ENCODE results near the gene LACTBL1.

The LACTBL1 gene

GRCh38 chr1:22936681-22937080, 36.0 kb downstream of the LACTBL1 start:
- no peaks in the 10 kb centered on the region for H3K27me3 ChIP-seq (ENCODE audit: insufficient read depth, insufficient read length)
- peaks cover 12% of the 10 kb centered on the region; the same call in 1 of the 2 replicates for H3K9me3 ChIP-seq (ENCODE audit: insufficient read depth, low read length)
- DNase-seq (ENCODE audit: low read depth, low spot score): no peak
- H3K4me3 ChIP-seq (ENCODE audit: insufficient read length, low read depth): no peak overlapping the region
- H3K4me1 ChIP-seq (ENCODE audit: insufficient read depth, insufficient read length): no peaks in the 10 kb centered on the region
- no peak overlapping the region for H3K9ac ChIP-seq (ENCODE audit: insufficient read length, low read depth)
- no peak for TF ChIP-seq YY1 (IDR thresholded peaks at IDR 0.05; ENCODE audit: insufficient read depth, insufficient read length)
- TF ChIP-seq SUZ12 (IDR thresholded peaks at IDR 0.05; ENCODE audit: extremely low read depth, insufficient read depth, insufficient read length): no peak
- TF ChIP-seq ZNF274 (IDR thresholded peaks at IDR 0.05; ENCODE audit: low read depth, low read length): no peak
- H3K36me3 ChIP-seq (ENCODE audit: insufficient read depth, insufficient read length, low read length): no peaks in the 10 kb centered on the region

- no peak overlapping the region for H3K4me3 ChIP-seq (ENCODE audit: insufficient read length, low read depth)
- TF ChIP-seq ZNF274 (IDR thresholded peaks at IDR 0.05; ENCODE audit: low read depth, low read length) (no peak), YY1 (IDR thresholded peaks at IDR 0.05; ENCODE audit: insufficient read depth, insufficient read length) (no peak), SUZ12 (IDR thresholded peaks at IDR 0.05; ENCODE audit: extremely low read depth, insufficient read depth, insufficient read length) (no peak)
- no peaks in the 10 kb centered on the region for H3K36me3 ChIP-seq (ENCODE audit: insufficient read depth, insufficient read length, low read length)
- peaks cover 6% of the 10 kb centered on the region; the same call in 1 of the 2 replicates for H3K9me3 ChIP-seq (ENCODE audit: insufficient read depth, low read length)
- H3K9ac ChIP-seq (ENCODE audit: insufficient read length, low read depth): no peak overlapping the region
- no peaks in the 10 kb centered on the region for H3K4me1 ChIP-seq (ENCODE audit: insufficient read depth, insufficient read length)
- no peaks in the 10 kb centered on the region for H3K27me3 ChIP-seq (ENCODE audit: insufficient read depth, insufficient read length)
- no peak for DNase-seq (ENCODE audit: low read depth, low spot score)
Measured at GRCh38 chr1:22935433-22935832, 37.2 kb downstream of the LACTBL1 start.

- no peak for DNase-seq (ENCODE audit: low read depth, low spot score)
- Histone ChIP-seq H3K9ac (ENCODE audit: insufficient read length, low read depth) (no peak overlapping the region), H3K4me1 (ENCODE audit: insufficient read depth, insufficient read length) (peaks cover 2% of the 10 kb centered on the region), H3K36me3 (ENCODE audit: insufficient read depth, insufficient read length, low read length) (no peaks in the 10 kb centered on the region), H3K9me3 (ENCODE audit: insufficient read depth, low read length) (peaks cover 6% of the 10 kb centered on the region; the same call in 1 of the 2 replicates), H3K27me3 (ENCODE audit: insufficient read depth, insufficient read length) (no peaks in the 10 kb centered on the region), H3K4me3 (ENCODE audit: insufficient read length, low read depth) (no peak overlapping the region)
- no peak for TF ChIP-seq SUZ12 (IDR thresholded peaks at IDR 0.05; ENCODE audit: extremely low read depth, insufficient read depth, insufficient read length)
- no peak for TF ChIP-seq YY1 (IDR thresholded peaks at IDR 0.05; ENCODE audit: insufficient read depth, insufficient read length)
- no peak for TF ChIP-seq ZNF274 (IDR thresholded peaks at IDR 0.05; ENCODE audit: low read depth, low read length)
Measured at GRCh38 chr1:22932803-22933470, 39.7 kb downstream of the LACTBL1 start.

- peak; percentile 33 for DNase-seq (ENCODE audit: low read depth, low spot score)
- no peak overlapping the region for H3K4me3 ChIP-seq (ENCODE audit: insufficient read length, low read depth)
- H3K27me3 ChIP-seq (ENCODE audit: insufficient read depth, insufficient read length): no peaks in the 10 kb centered on the region
- no peak overlapping the region for H3K9ac ChIP-seq (ENCODE audit: insufficient read length, low read depth)
- no peaks in the 10 kb centered on the region for H3K36me3 ChIP-seq (ENCODE audit: insufficient read depth, insufficient read length, low read length)
- TF ChIP-seq ZNF274 (IDR thresholded peaks at IDR 0.05; ENCODE audit: low read depth, low read length) (no peak), YY1 (IDR thresholded peaks at IDR 0.05; ENCODE audit: insufficient read depth, insufficient read length) (no peak), SUZ12 (IDR thresholded peaks at IDR 0.05; ENCODE audit: extremely low read depth, insufficient read depth, insufficient read length) (no peak)
- peaks cover 2% of the 10 kb centered on the region for H3K4me1 ChIP-seq (ENCODE audit: insufficient read depth, insufficient read length)
- peaks cover 3% of the 10 kb centered on the region; the same call in 1 of the 2 replicates for H3K9me3 ChIP-seq (ENCODE audit: insufficient read depth, low read length)
Measured at GRCh38 chr1:22930240-22930912, 42.3 kb downstream of the LACTBL1 start.

- Histone ChIP-seq H3K4me1 (ENCODE audit: insufficient read depth, insufficient read length) (peaks cover 1% of the 10 kb centered on the region), H3K27me3 (ENCODE audit: insufficient read depth, insufficient read length) (no peaks in the 10 kb centered on the region), H3K9ac (ENCODE audit: insufficient read length, low read depth) (no peak overlapping the region), H3K4me3 (ENCODE audit: insufficient read length, low read depth) (no peak overlapping the region), H3K9me3 (ENCODE audit: insufficient read depth, low read length) (peaks cover 8% of the 10 kb centered on the region; the same call in 1 of the 2 replicates), H3K36me3 (ENCODE audit: insufficient read depth, insufficient read length, low read length) (no peaks in the 10 kb centered on the region)
- no peak for DNase-seq (ENCODE audit: low read depth, low spot score)
- TF ChIP-seq SUZ12 (IDR thresholded peaks at IDR 0.05; ENCODE audit: extremely low read depth, insufficient read depth, insufficient read length) (no peak), ZNF274 (IDR thresholded peaks at IDR 0.05; ENCODE audit: low read depth, low read length) (no peak)
Measured at GRCh38 chr1:22925111-22925510, 47.6 kb downstream of the LACTBL1 start.

- peaks cover 8% of the 10 kb centered on the region; the same call in 1 of the 2 replicates for H3K9me3 ChIP-seq (ENCODE audit: insufficient read depth, low read length)
- no peaks in the 10 kb centered on the region for H3K27me3 ChIP-seq (ENCODE audit: insufficient read depth, insufficient read length)
- H3K4me1 ChIP-seq (ENCODE audit: insufficient read depth, insufficient read length): no peaks in the 10 kb centered on the region
- no peak overlapping the region for H3K4me3 ChIP-seq (ENCODE audit: insufficient read length, low read depth)
- no peak for TF ChIP-seq ZNF274 (IDR thresholded peaks at IDR 0.05; ENCODE audit: low read depth, low read length)
- no peak for TF ChIP-seq SUZ12 (IDR thresholded peaks at IDR 0.05; ENCODE audit: extremely low read depth, insufficient read depth, insufficient read length)
- no peak for TF ChIP-seq YY1 (IDR thresholded peaks at IDR 0.05; ENCODE audit: insufficient read depth, insufficient read length)
- no peaks in the 10 kb centered on the region for H3K36me3 ChIP-seq (ENCODE audit: insufficient read depth, insufficient read length, low read length)
- DNase-seq (ENCODE audit: low read depth, low spot score): no peak
- H3K9ac ChIP-seq (ENCODE audit: insufficient read length, low read depth): no peak overlapping the region
Measured at GRCh38 chr1:22922640-22923039, 50.0 kb downstream of the LACTBL1 start.

- no peaks in the 10 kb centered on the region for H3K4me1 ChIP-seq (ENCODE audit: insufficient read depth, insufficient read length)
- no peaks in the 10 kb centered on the region for H3K36me3 ChIP-seq (ENCODE audit: insufficient read depth, insufficient read length, low read length)
- H3K9me3 ChIP-seq (ENCODE audit: insufficient read depth, low read length): peaks cover 8% of the 10 kb centered on the region; the same call in 1 of the 2 replicates
- no peaks in the 10 kb centered on the region for H3K27me3 ChIP-seq (ENCODE audit: insufficient read depth, insufficient read length)
- H3K4me3 ChIP-seq (ENCODE audit: insufficient read length, low read depth): no peak overlapping the region
- no peak for DNase-seq (ENCODE audit: low read depth, low spot score)
- TF ChIP-seq ZNF274 (IDR thresholded peaks at IDR 0.05; ENCODE audit: low read depth, low read length) (no peak), YY1 (IDR thresholded peaks at IDR 0.05; ENCODE audit: insufficient read depth, insufficient read length) (no peak), SUZ12 (IDR thresholded peaks at IDR 0.05; ENCODE audit: extremely low read depth, insufficient read depth, insufficient read length) (no peak)
- no peak overlapping the region for H3K9ac ChIP-seq (ENCODE audit: insufficient read length, low read depth)
Measured at GRCh38 chr1:22921452-22922126, 51.1 kb downstream of the LACTBL1 start.

Data from NT2/D1 (cell line).